AG09309 (cell line): ENCODE measurements around the gene SLC1A3.

ENCODE experiments used
- DNase-seq: peaks from one replicate; pipeline ENCODE4 v3.0.0-alpha.2; 2010; ENCODE audit warnings: low read depth
- H3K4me3 ChIP-seq: 2 replicates; pipeline ENCODE4 v1.5.1; 2011; ENCODE audit warnings: mild to moderate bottlenecking, low read depth, low read length, moderate library complexity; ENCODE audit not compliant: control insufficient read depth
- CTCF ChIP-seq: IDR thresholded peaks from 2 replicates; pipeline ENCODE4 v1.5.1; 2011; ENCODE audit warnings: mild to moderate bottlenecking, low read depth, low read length, inconsistent platforms; ENCODE audit not compliant: insufficient read depth, control insufficient read depth; ENCODE audit errors: missing control alignments

SLC1A3 gene

GRCh38 chr5:36679221-36679989, 73.0 kb downstream of the SLC1A3 start:
- TF ChIP-seq CTCF, result no peak
- no peak overlapping the region for H3K4me3 ChIP-seq
- DNase-seq, result no peak

GRCh38 chr5:36680066-36680465, 73.7 kb downstream of the SLC1A3 start:
- TF ChIP-seq CTCF, result no peak
- no peak for DNase-seq

GRCh38 chr5:36681711-36682110, 75.3 kb downstream of the SLC1A3 start:
- H3K4me3 ChIP-seq, result no peak overlapping the region
- no peak for TF ChIP-seq CTCF
- no peak for DNase-seq

More at GRCh38 chr5:36680066-36680465, 73.7 kb downstream of the SLC1A3 start:
- H3K4me3 ChIP-seq, result no peak overlapping the region

- no peak for TF ChIP-seq CTCF
- H3K4me3 ChIP-seq, result no peak overlapping the region
- no peak for DNase-seq
These were observed 76.1 kb downstream of the SLC1A3 start for GRCh38 chr5:36682499-36682898.

- no peak overlapping the region for H3K4me3 ChIP-seq
- no peak for TF ChIP-seq CTCF
- peak; percentile 82 for DNase-seq
These were observed 77.5 kb downstream of the SLC1A3 start for GRCh38 chr5:36683821-36684434.

- DNase-seq, result no peak
- no peak for TF ChIP-seq CTCF
- no peak overlapping the region for H3K4me3 ChIP-seq
These were observed 79.4 kb downstream of the SLC1A3 start for GRCh38 chr5:36685631-36686288.
